ENCODE data around the gene CCNI.

Gene CCNI

DNA sequence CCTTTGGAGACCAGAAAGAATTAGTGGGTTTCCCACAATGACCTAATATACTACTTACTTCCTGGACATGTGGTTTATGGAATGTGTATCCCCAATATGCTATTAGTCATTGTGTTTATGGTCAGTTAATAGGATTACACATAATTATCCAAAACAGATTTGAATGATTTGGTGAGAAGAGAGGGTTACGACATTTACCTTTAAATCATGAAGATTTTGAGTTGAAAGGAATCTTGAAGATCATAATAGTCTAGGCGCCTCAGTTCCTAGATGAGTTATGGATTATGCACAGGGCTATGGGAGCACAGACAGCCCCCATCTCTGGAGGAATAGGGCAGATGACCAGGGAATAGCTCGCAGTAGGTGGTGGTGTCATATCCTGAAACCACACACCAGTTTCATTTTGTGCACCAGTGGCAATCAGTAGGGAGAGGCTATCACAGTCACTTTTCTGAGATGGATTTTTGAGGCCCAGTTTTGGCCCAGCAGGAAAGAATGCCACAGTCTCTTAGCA, 64.9 kb downstream of the CCNI start:
- DNase-seq (ENCODE audit: insufficient read length) (no peak), FAIRE-seq (no peak)
- TF ChIP-seq POLR2A (IDR thresholded peaks at IDR 0.05; ENCODE audit: low read depth, low read length) (no peak), TAF1 (IDR thresholded peaks at IDR 0.05; ENCODE audit: borderline replicate concordance, low read depth, low read length) (no peak), POLR2AphosphoS5 (IDR thresholded peaks at IDR 0.05; ENCODE audit: low read depth, low read length) (no peak)

DNA sequence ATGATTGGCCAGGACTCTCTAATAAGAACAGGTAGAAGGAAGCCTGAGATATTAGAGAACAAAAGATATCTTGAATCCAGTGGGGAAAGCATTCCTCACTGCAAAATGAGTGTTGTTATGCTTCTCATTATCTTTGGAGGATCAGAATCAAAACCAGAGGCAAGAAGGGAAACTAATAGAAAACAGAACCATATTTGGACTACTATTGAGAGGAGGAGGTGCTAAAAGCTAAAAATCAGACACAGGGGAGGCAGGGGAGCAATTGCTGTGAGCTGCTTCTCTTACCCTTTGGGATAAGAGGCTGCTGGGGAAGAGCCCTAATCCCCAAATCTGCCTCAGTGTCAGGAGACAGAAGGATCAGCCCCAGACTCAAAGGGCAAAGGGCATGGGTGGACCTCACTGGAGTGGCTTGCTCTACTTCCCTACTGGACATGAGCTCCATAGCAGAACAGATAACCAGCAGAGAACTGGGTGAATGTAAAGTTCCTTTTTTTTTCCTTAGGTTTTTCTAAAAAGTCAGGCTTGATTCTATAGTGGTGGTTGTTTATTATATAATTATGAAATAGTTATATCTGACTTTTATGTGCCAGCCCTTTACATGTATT, 66.2 kb downstream of the CCNI start:
- DNase-seq (ENCODE audit: insufficient read length): no peak
- FAIRE-seq: no peak
- TF ChIP-seq POLR2AphosphoS5 (IDR thresholded peaks at IDR 0.05; ENCODE audit: low read depth, low read length) (no peak), TAF1 (IDR thresholded peaks at IDR 0.05; ENCODE audit: borderline replicate concordance, low read depth, low read length) (no peak), POLR2A (IDR thresholded peaks at IDR 0.05; ENCODE audit: low read depth, low read length) (no peak)

DNA sequence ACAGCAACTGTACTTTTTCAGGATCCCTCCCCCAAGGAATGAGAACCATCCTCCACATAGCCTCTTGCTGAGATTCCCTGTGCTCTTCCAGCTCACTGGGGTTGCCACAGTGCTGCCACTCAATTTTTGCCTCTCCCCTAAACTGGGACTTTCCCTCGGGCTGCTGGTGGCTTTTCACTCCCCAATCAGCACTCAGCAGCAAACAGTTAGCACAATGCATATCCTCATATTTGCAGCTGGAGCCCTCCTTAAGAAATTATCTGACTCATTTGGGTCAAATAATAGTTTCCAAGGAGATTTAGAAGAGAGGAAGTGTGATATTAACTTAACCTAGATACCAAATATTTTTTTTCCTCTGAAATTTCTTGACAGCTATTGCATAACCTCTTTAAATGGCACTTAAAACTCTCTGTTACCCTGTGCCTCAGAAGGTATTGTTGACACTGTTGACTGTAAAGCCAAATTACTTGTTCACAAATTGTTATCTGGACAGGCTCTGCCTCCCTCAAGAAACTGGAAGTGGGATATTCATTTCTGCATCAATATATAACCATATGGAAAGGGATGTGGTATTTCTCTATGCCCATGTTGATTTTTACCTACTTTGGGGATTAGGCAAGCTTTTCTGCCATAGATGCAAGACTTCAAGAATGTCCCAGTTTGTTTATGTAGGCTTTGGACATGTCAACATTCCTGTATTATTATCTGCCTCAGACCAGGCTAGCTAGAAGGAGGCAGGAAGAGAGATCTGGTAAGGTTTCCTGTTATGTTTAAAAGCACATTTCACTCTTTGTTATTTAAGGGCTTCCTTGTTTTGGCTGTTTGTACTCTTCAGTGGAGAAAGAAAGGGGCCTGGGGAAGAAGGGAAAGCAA, 68.2 kb downstream of the CCNI start:
- FAIRE-seq (peak; percentile 78), DNase-seq (ENCODE audit: insufficient read length) (no peak)
- no peak for TF ChIP-seq TAF1 (IDR thresholded peaks at IDR 0.05; ENCODE audit: borderline replicate concordance, low read depth, low read length)
- TF ChIP-seq POLR2AphosphoS5 (IDR thresholded peaks at IDR 0.05; ENCODE audit: low read depth, low read length): no peak
- no peak for TF ChIP-seq POLR2A (IDR thresholded peaks at IDR 0.05; ENCODE audit: low read depth, low read length)

DNA sequence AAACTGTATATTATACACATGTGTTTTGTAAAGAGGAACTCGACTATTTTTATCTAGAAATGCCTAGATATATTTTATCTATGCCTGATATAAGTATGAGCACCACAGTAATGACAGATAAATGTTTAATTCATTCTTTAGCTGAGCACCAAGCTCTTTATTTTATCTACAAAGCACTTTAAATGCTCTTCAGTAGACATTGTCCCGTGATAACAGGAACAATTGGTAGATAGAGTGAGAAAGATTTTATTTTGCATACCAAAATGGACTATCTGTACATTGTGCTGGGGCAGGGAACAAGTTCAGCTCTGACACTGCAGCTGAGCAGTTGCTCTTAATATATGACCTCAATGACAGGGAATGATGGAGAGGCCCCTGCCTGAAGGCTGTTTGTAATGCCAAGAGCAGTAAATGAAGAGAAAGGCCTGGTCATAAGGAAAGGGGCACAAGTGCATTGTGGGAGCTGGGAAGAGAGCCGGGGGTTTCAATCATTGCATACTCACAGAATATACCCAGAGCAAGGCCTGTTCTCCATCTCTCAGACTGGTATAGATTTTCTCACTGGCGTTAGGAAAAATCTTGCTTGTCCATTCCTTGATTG, 68.9 kb downstream of the CCNI start:
- no peak for FAIRE-seq
- no peak for TF ChIP-seq POLR2AphosphoS5 (IDR thresholded peaks at IDR 0.05; ENCODE audit: low read depth, low read length)
- TF ChIP-seq TAF1 (IDR thresholded peaks at IDR 0.05; ENCODE audit: borderline replicate concordance, low read depth, low read length): no peak
- TF ChIP-seq POLR2A (IDR thresholded peaks at IDR 0.05; ENCODE audit: low read depth, low read length): no peak

DNA sequence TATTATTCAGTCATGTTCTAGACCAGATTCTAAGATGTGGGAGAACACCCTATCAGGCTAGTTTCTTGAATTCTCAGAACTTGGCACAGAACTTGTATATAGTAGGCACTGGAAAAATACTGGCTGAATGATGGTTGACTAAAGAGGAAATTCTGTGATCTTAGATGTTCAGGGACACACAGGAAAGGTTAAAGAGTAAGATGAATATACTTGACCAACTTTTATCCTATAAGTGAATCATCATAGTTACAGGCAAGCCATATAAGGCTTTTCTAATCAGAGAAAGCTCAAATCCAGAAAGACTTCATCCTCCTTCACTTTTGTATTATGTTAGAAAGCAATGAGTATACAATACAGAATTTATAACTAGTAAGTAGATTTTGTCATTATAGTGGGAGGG, 72.4 kb downstream of the CCNI start:
- FAIRE-seq: no peak
- TF ChIP-seq POLR2A (IDR thresholded peaks at IDR 0.05; ENCODE audit: low read depth, low read length): no peak
- TF ChIP-seq TAF1 (IDR thresholded peaks at IDR 0.05; ENCODE audit: borderline replicate concordance, low read depth, low read length): no peak
- TF ChIP-seq POLR2AphosphoS5 (IDR thresholded peaks at IDR 0.05; ENCODE audit: low read depth, low read length): no peak
- DNase-seq (ENCODE audit: insufficient read length): no peak

More for the DNA sequence above, 68.9 kb downstream of the CCNI start:
- no peak for DNase-seq (ENCODE audit: insufficient read length)

DNA sequence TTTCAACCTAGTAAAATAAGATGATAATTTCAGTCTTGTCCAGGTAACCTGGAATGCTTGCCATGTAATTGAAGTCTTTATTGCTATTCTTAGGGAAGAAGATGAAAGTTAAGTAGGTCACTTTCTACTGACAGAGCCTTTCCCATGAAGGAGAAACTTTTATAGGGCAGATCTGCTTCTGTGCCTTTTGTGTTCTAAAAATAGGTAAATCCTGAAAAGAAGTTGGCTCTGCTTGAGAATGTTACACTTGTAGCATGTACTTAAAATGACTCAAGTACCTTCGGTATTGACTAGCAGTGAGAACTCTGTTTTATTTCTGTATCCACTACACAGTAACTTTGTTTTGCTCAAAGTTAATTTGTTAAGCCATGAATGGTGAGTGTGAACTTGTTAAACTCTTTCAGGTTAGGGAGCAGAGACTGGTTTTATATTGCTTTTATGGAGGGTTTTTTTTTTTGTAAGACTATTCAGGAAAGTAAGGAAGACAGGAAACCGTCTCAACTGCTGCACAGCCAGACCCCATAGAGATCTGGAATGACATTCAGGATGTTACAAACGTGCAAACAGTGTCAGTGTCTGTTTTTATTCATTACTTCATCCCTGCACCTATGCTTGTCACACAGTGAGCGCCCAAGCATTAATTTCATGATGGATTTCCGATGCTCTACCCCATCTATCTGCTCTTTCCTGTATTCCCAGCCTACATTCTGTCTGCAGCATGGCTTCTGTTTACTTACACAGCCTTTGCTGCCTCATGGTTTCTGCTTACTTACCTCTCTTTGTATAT, 73.3 kb downstream of the CCNI start:
- DNase-seq (ENCODE audit: insufficient read length) (no peak), FAIRE-seq (no peak)

DNA sequence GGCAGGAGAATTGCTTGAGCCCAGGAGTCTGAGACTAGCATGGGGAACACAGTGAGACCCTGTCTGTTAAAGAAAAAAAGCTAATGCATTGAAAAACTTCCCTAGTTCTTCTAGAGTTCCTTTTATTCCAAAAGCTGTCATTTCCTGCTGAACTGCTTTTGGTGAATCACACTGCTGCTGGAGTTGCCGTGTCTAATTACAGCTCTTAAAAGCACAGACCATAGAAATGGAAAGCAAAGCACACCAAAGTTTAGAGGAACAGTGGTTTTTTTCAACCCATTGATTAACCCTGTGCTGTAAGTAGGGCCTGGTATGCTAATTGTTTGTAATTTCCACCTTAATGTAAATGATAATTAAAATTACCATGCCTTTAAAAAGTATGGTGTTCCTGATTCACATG, 73.9 kb downstream of the CCNI start:
- FAIRE-seq: no peak
- no peak for TF ChIP-seq POLR2AphosphoS5 (IDR thresholded peaks at IDR 0.05; ENCODE audit: low read depth, low read length)
- no peak for TF ChIP-seq POLR2A (IDR thresholded peaks at IDR 0.05; ENCODE audit: low read depth, low read length)
- no peak for TF ChIP-seq TAF1 (IDR thresholded peaks at IDR 0.05; ENCODE audit: borderline replicate concordance, low read depth, low read length)
- DNase-seq (ENCODE audit: insufficient read length): no peak

More for the DNA sequence above, 73.3 kb downstream of the CCNI start:
- TF ChIP-seq POLR2AphosphoS5 (IDR thresholded peaks at IDR 0.05; ENCODE audit: low read depth, low read length) (no peak), TAF1 (IDR thresholded peaks at IDR 0.05; ENCODE audit: borderline replicate concordance, low read depth, low read length) (no peak), POLR2A (IDR thresholded peaks at IDR 0.05; ENCODE audit: low read depth, low read length) (no peak)

DNA sequence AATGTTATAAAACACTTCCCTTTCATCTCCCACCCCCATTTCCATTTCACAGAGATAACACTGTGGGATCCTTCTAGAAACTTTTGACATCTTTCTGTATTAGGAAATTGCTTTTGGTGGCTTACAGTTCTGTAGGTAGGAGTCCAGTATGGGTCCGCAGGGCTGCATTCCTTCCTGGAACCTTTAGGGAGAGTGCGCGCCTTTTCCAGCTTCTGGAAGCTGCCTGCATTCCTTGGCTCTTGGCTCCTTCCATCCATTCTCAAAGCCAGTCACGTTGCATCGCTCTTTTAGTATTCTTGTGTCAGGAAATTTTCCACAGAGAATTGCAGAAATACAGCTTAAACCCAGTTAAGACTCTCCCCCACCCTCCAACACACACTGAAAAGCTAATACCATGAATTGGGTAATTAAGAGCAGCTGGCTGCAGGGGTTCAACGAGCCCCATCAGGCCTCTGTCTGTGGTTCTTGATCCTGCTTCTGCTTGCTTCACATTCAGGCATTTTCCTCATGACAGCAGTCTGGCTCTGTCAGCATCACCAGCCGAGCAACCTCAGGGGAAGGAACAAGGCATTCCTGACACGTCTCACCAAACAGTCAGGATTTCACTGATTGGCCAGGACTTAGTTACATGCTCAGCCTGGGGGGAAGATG, 77.4 kb downstream of the CCNI start:
- TF ChIP-seq POLR2A (IDR thresholded peaks at IDR 0.05; ENCODE audit: low read depth, low read length) (no peak), TAF1 (IDR thresholded peaks at IDR 0.05; ENCODE audit: borderline replicate concordance, low read depth, low read length) (no peak), POLR2AphosphoS5 (IDR thresholded peaks at IDR 0.05; ENCODE audit: low read depth, low read length) (no peak)
- FAIRE-seq (no peak), DNase-seq (ENCODE audit: insufficient read length) (no peak)

DNA sequence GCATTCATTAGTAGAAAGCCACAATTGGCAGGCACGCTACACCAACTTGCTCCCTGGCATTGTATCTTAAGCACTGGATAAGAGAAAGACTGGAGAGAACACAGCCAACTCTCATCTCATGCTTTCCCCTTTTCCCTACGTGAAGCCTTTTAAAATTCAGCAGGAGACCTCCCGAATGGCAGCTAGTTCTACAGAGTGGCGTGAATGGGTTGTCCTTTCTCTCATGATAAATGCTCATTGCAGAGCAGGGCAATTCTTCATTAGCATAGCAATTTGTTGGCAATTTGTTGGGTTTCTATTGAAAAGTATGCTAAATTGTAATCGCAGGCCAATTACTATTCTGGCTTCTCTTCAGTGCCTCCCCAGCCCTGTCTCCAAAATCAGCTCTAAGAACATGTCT, 78.3 kb downstream of the CCNI start:
- no peak for DNase-seq (ENCODE audit: insufficient read length)
- FAIRE-seq: no peak
- TF ChIP-seq POLR2A (IDR thresholded peaks at IDR 0.05; ENCODE audit: low read depth, low read length) (no peak), TAF1 (IDR thresholded peaks at IDR 0.05; ENCODE audit: borderline replicate concordance, low read depth, low read length) (no peak), POLR2AphosphoS5 (IDR thresholded peaks at IDR 0.05; ENCODE audit: low read depth, low read length) (no peak)
